Measurements from ENCODE around the gene DCAF5. TPM values are rescaled to one million over a fixed set of nuclear protein-coding genes. Genes with fewer than 3 reads are reported as not detected.
A peak's percentile ranks its signal among the peaks of the same experiment; 100 is the strongest.

Gene DCAF5
- polyA plus RNA-seq, 5 donors = 54.7 to 68.0 (median 59.2) TPM

- DNase-seq = no peak
Measured at GRCh38 chr14:69012256-69012953, 140.5 kb downstream of the DCAF5 start.

DNA sequence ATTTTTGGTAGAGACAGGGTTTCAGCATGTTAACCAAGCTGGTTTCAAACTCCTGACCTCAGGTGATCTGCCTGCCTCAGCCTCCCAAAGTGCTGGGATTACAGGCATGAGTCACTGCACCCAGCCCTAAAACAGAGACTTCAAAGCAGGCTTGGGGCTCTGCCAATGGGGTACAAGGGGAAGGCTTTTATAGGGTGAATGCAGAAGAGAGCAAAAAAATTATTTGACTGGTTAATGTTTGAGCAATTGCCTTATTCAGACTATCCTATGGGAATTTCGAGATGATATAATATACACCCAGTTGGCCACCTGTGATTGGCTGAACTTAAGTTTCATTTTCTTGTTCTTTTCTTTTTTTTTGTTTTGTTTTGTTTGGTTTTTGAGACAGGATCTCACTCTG, 142.3 kb downstream of the DCAF5 start:
- no peak for DNase-seq

GRCh38 chr14:69008421-69008884, 144.5 kb downstream of the DCAF5 start:
- DNase-seq = peak; percentile 39 to 52

DNA sequence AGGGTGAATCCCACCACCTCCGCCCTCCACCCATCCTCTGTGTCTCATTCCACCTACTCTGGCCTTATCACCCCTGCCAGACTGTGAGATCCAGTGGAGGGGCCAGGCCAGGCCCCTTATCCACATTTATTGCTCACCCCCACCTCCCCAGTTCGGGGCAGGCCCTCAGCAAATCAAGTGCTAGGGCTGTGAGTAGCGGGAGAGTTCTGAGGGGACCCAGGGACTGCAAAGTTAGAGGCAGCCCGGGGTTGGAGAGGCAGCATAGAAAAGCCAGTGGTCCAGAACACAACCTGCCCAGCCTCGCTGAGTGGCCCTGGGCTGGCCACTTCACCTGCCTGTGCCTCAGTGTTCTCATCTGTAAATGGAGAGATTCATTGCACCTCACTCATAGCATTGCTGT, 146.6 kb downstream of the DCAF5 start:
- DNase-seq = no peak

DNA sequence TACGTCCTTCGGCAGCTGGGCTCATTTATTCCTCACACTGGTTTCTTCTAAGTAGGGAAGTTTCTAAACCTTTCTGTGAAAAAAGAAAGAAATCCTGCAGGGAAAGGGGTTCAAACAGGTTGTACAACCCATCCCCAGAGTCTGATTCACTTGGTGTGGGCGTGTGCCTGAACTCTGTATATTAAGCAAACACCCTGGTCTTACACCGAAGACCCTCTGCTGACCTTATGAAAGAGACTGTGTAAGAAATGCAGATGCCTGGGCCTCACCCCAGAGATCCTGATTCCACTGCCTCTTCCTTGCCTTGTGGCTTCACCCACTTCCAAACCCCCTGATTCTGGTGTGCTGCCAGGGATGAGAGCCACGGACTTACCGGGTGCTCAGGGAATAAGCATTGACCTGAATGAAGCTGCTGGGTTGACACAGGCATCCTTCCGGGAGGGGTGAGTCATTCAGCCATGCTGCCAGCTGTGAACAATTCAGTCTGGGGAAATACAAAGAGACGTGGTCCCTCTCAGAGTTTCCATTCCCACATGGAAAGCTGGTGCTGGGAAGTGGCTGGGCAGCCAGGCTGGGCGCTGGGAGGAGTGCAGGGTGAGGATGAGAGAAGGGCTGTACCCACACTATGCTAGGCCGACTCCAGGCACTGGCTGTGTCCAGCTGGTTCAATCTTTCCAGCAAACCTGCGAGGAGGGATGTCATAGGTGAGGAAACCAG, 147.3 kb downstream of the DCAF5 start:
- DNase-seq = no peak

GRCh38 chr14:69004731-69005431, 148.0 kb downstream of the DCAF5 start:
- no peak for DNase-seq

- no peak for DNase-seq
Measured at GRCh38 chr14:69003626-69004025, 149.3 kb downstream of the DCAF5 start.

- no peak for DNase-seq
Measured at GRCh38 chr14:69002069-69002468, 150.8 kb downstream of the DCAF5 start.

DNA sequence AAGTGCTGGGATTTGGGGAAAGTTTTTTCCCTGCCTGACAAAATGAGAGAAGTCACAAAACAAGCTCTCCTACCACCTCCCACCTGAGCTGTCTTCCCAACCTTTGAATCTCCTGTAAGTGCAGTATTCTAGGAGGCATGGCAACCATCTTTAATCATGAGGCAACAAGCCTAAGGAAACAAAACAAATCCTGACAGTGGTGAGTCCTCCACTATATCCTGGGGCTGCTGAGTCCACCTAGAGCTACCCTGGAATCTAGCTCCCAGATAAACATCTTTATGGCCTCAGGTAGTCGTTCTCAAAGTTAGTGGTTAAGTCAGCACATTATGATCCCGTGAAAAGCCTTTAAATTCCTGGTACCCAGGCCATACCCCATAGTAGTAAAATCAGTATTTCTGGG, 151.5 kb downstream of the DCAF5 start:
- no peak for DNase-seq

Other genes with a start within 250 kb of the DCAF5 start
- gene ACTN1, start 173.8 kb downstream of the DCAF5 start, polyA plus RNA-seq (ENCODE audit: insufficient read depth in 1 of 5, insufficient read length in 5 of 5, low replicate concordance in 1 of 5) = 100 to 1,000 TPM; 103 to 167 (median 128) TPM
- gene EXD2, start 38.4 kb upstream of the DCAF5 start, polyA plus RNA-seq (ENCODE audit: insufficient read depth in 1 of 5, insufficient read length in 5 of 5, low replicate concordance in 1 of 5) = 10 to 100 TPM; 28.0 to 40.5 (median 33.6) TPM
- 1 to 10 TPM; 3.5 to 5.0 (median 4.4) TPM for gene GALNT16, start 107.0 kb upstream of the DCAF5 start, polyA plus RNA-seq (ENCODE audit: insufficient read depth in 1 of 5, insufficient read length in 5 of 5, low replicate concordance in 1 of 5)
- 100 to 1,000 TPM; 281 to 345 (median 290) TPM for gene ERH, start 245.2 kb upstream of the DCAF5 start, polyA plus RNA-seq (ENCODE audit: insufficient read depth in 1 of 5, insufficient read length in 5 of 5, low replicate concordance in 1 of 5)
- gene SLC39A9, start 245.6 kb upstream of the DCAF5 start, polyA plus RNA-seq (ENCODE audit: insufficient read depth in 1 of 5, insufficient read length in 5 of 5, low replicate concordance in 1 of 5) = 10 to 100 TPM; 55.4 to 71.2 (median 70.4) TPM